GM19324 (cell line): ENCODE measurements around the gene ASTN2.

Experiments used
- ATAC-seq: cut with Tn5 transposase; IDR thresholded peaks from one replicate; pipeline ENCODE4 v1.9.1; 2021; ENCODE audit warnings: mild to moderate bottlenecking, moderate library complexity; ENCODE audit not compliant: unreplicated experiment, low FRiP score

ASTN2 gene

GRCh38 chr9:116520218-116520617 is 894.6 kb downstream of the ASTN2 start:
- no peak for ATAC-seq

GRCh38 chr9:116516456-116516855 is 898.4 kb downstream of the ASTN2 start:
- no peak for ATAC-seq

- no peak for ATAC-seq
These were observed 899.3 kb downstream of the ASTN2 start for GRCh38 chr9:116515541-116515940.

- ATAC-seq = no peak
These were observed 908.2 kb downstream of the ASTN2 start for GRCh38 chr9:116506685-116507084.

- ATAC-seq = peak; percentile 95
These were observed 909.9 kb downstream of the ASTN2 start for GRCh38 chr9:116504893-116505480.

- ATAC-seq = no peak
These were observed 910.8 kb downstream of the ASTN2 start for GRCh38 chr9:116504081-116504480.

- ATAC-seq = no peak
These were observed 912.1 kb downstream of the ASTN2 start for GRCh38 chr9:116502746-116503145.

- ATAC-seq = no peak
These were observed 913.0 kb downstream of the ASTN2 start for GRCh38 chr9:116501871-116502270.

GRCh38 chr9:116499986-116500871 is 914.6 kb downstream of the ASTN2 start:
- peak; percentile 38 for ATAC-seq

- no peak for ATAC-seq
These were observed 915.4 kb downstream of the ASTN2 start for GRCh38 chr9:116499434-116499833.

- no peak for ATAC-seq
These were observed 917.6 kb downstream of the ASTN2 start for GRCh38 chr9:116497095-116497890.

- no peak for ATAC-seq
These were observed 918.7 kb downstream of the ASTN2 start for GRCh38 chr9:116496167-116496566.

- ATAC-seq = no peak
These were observed 919.1 kb downstream of the ASTN2 start for GRCh38 chr9:116495725-116496124.

GRCh38 chr9:116494815-116495634 is 919.8 kb downstream of the ASTN2 start:
- ATAC-seq = no peak

- ATAC-seq = no peak
These were observed 921.5 kb downstream of the ASTN2 start for GRCh38 chr9:116493183-116493860.

- no peak for ATAC-seq
These were observed 923.2 kb downstream of the ASTN2 start for GRCh38 chr9:116491659-116492058.

GRCh38 chr9:116491219-116491618 is 923.6 kb downstream of the ASTN2 start:
- ATAC-seq = no peak

- no peak for ATAC-seq
These were observed 924.5 kb downstream of the ASTN2 start for GRCh38 chr9:116490321-116490720.

GRCh38 chr9:116488373-116488772 is 926.5 kb downstream of the ASTN2 start:
- no peak for ATAC-seq
